Neural cell (in vitro differentiated cells): Measurements from ENCODE around the gene BICC1. TPM values are rescaled to one million over a fixed set of nuclear protein-coding genes. Genes with fewer than 3 reads are reported as not detected.

Experiments
- H2AFZ ChIP-seq: fragments of 200-600, 300-800 bp; sonication (generic), shearing (Covaris generic); 2 replicates; pipeline ENCODE4 v1.6.0; 2014; ENCODE audit warnings: low read depth, mild to moderate bottlenecking, antibody characterized with exemption, low read length, moderate library complexity
- H3F3A ChIP-seq: fragments of 200-600 bp; shearing (Covaris generic); 2 replicates; pipeline ENCODE4 v1.6.1; 2016; ENCODE audit warnings: mild to moderate bottlenecking, moderate library complexity, mixed read lengths, antibody characterized with exemption, low read length; ENCODE audit not compliant: insufficient read depth, poor library complexity, severe bottlenecking
- H3K27ac ChIP-seq: fragments of 200-600, 300-800 bp; sonication (generic), shearing (Covaris generic); 2 replicates; pipeline ENCODE4 v1.5.1; 2014; ENCODE audit warnings: mild to moderate bottlenecking, low read length, moderate library complexity
- H3K27me3 ChIP-seq: fragments of 300-800, 200-600 bp; sonication (generic), shearing (Covaris generic); 2 replicates; pipeline ENCODE4 v1.6.0; 2014; ENCODE audit warnings: mild to moderate bottlenecking, low read depth, low read length, moderate library complexity; ENCODE audit not compliant: insufficient read depth
- H3K36me3 ChIP-seq: fragments of 300-800, 200-600 bp; sonication (generic), shearing (Covaris generic); 2 replicates; pipeline ENCODE4 v1.5.1; 2014; ENCODE audit warnings: mild to moderate bottlenecking, antibody characterized with exemption, low read length, moderate library complexity; ENCODE audit not compliant: insufficient read depth
- H3K4me2 ChIP-seq: fragments of 300-800, 200-600 bp; sonication (generic), shearing (Covaris generic); 2 replicates; pipeline ENCODE4 v1.6.0; 2014; ENCODE audit warnings: mild to moderate bottlenecking, low read length
- H3K4me3 ChIP-seq: fragments of 300-800, 200-600 bp; sonication (generic), shearing (Covaris generic); 2 replicates; pipeline ENCODE4 v1.5.1; 2014; ENCODE audit warnings: mild to moderate bottlenecking, low read length, moderate library complexity
- H3K79me2 ChIP-seq: fragments of 200-600 bp; shearing (Covaris generic); replicated peaks from 2 replicates; pipeline ENCODE4 v1.6.0; 2014; ENCODE audit warnings: mild to moderate bottlenecking, low read length, moderate library complexity; ENCODE audit not compliant: insufficient read depth
- H3K9ac ChIP-seq: fragments of 300-800, 200-600 bp; sonication (generic), shearing (Covaris generic); 2 replicates; pipeline ENCODE4 v1.6.1; 2016; ENCODE audit warnings: mild to moderate bottlenecking, low read length, mixed read lengths
- H3K9me2 ChIP-seq: fragments of 200-600 bp; shearing (Covaris generic); 2 replicates; pipeline ENCODE4 v1.6.1; 2016; ENCODE audit warnings: mild to moderate bottlenecking, low read length, mixed read lengths; ENCODE audit not compliant: insufficient read depth
- H3K9me3 ChIP-seq: fragments of 200-600, 300-800 bp; sonication (generic), shearing (Covaris generic); 2 replicates; pipeline ENCODE4 v1.6.1; 2016; ENCODE audit warnings: mild to moderate bottlenecking, mixed run types, low read length, moderate library complexity, mixed read lengths
- H4K20me1 ChIP-seq: fragments of 200-600 bp; shearing (Covaris generic); 2 replicates; pipeline ENCODE4 v1.6.1; 2016; ENCODE audit warnings: mild to moderate bottlenecking, mixed run types; ENCODE audit not compliant: insufficient read depth
- CTCF ChIP-seq: fragments of 450-650 bp; IDR thresholded peaks from 2 replicates; pipeline ENCODE4 v1.5.1; 2014; ENCODE audit warnings: antibody characterized with exemption, mild to moderate bottlenecking, moderate library complexity; ENCODE audit not compliant: poor library complexity, severe bottlenecking
- EP300 ChIP-seq: fragments of 450-650 bp; conservative IDR thresholded peaks from 2 replicates; pipeline ENCODE4 v1.6.1; 2014; ENCODE audit warnings: antibody characterized with exemption, mild to moderate bottlenecking, moderate library complexity; ENCODE audit not compliant: poor library complexity, severe bottlenecking
- EZH2 ChIP-seq: fragments of 200-600, 300-800 bp; shearing (Covaris generic), sonication (generic); IDR thresholded peaks from 2 replicates; pipeline ENCODE4 v1.6.1; 2014; ENCODE audit warnings: antibody characterized with exemption, low read length, borderline replicate concordance, mild to moderate bottlenecking; ENCODE audit not compliant: insufficient read depth, poor library complexity, severe bottlenecking
- MXI1 ChIP-seq: fragments of 450-650 bp; conservative IDR thresholded peaks from 2 replicates; pipeline ENCODE4 v1.6.1; 2014; ENCODE audit warnings: antibody characterized with exemption, mild to moderate bottlenecking; ENCODE audit not compliant: poor library complexity, severe bottlenecking
- POLR2AphosphoS5 ChIP-seq: IDR thresholded peaks from 2 replicates; pipeline ENCODE4 v1.6.1; 2012
- RAD21 ChIP-seq: fragments of 450-650 bp; conservative IDR thresholded peaks from 2 replicates; pipeline ENCODE4 v1.6.1; 2014; ENCODE audit warnings: antibody characterized with exemption, mild to moderate bottlenecking, moderate library complexity
- REST ChIP-seq: IDR thresholded peaks from 2 replicates; pipeline ENCODE4 v1.6.1; 2012; ENCODE audit warnings: borderline replicate concordance
- SMC3 ChIP-seq: fragments of 450-650 bp; conservative IDR thresholded peaks from 2 replicates; pipeline ENCODE4 v1.6.1; 2014; ENCODE audit warnings: antibody characterized with exemption, mild to moderate bottlenecking, moderate library complexity; ENCODE audit not compliant: poor library complexity
- TAF1 ChIP-seq: IDR thresholded peaks from 2 replicates; pipeline ENCODE4 v1.6.1; 2012; ENCODE audit warnings: low read depth
- polyA plus RNA-seq: library from polyadenylated mRNA; depleted of rRNA; stranded (reverse); fragments of >200 nt; gene quantifications from 2 replicates; pipeline ENCODE4 v1.2.3, GENCODE V29; 2014

BICC1 gene
- polyA plus RNA-seq, 1 donor from 2014 or later: 7.6 TPM

DNA sequence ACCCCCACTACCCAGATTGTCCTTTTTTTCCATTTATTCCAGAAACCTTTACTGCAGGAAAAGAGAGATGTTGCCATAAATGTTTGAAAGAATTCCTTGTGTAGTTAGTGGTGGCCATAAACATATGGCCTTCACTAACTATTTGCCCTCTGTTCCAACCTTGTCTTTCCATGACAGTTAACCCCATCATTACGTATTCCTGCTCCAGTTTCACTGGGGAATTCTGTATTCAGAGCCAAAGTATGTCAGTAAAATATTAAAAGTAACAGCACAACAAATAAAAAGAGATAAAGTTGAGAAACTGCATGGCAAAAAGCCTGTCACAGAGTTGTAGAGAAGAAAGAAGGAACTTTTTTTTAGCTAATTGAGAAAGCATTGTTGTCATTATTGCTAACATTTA is 261.3 kb downstream of the BICC1 start:
- H3K4me2 ChIP-seq: no peak overlapping the region
- H3K27me3 ChIP-seq: no peaks in the 10 kb centered on the region
- no peak overlapping the region for H2AFZ ChIP-seq
- H3K9ac ChIP-seq: no peak overlapping the region
- no peaks in the 10 kb centered on the region for H3K79me2 ChIP-seq
- no peaks in the 10 kb centered on the region for H3K9me2 ChIP-seq
- no peaks in the 10 kb centered on the region for H4K20me1 ChIP-seq
- H3K4me3 ChIP-seq: no peak overlapping the region
- H3K36me3 ChIP-seq: no peaks in the 10 kb centered on the region
- no peaks in the 10 kb centered on the region for H3K9me3 ChIP-seq
- no peaks in the 10 kb centered on the region for H3F3A ChIP-seq
- no peak overlapping the region for H3K27ac ChIP-seq
- no peak for TF ChIP-seq POLR2AphosphoS5
- TF ChIP-seq MXI1: no peak
- no peak for TF ChIP-seq EZH2
- no peak for TF ChIP-seq TAF1
- no peak for TF ChIP-seq SMC3
- TF ChIP-seq CTCF: no peak
- no peak for TF ChIP-seq RAD21
- no peak for TF ChIP-seq REST
- no peak for TF ChIP-seq EP300

DNA sequence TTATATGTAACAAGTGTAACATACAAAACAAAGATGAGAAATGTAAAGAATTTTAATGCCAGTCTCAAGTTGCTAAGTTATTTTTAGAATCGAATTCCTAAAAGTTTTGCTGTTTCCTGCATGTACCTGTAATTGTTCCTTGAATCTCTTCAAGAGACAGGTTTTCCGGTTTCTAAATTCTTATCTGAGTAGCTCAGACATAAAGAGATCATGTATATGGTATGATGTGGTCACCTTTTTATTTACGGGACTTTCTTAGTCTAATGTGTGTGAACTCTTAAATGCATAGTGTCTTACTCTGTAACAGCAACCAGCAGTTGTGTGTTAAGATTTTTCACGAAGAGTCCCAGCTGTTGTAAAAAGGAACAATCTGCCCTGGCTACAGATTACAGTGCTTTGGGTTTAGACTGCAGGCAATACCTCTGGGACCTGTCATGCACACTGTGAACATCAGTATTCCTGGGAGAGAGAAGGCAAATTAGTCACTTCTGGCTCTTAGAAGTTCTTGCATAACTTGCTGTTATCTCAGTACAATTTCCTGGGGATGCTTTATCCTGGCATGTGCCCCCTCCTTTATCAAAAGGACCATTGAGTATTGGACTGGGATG is 263.4 kb downstream of the BICC1 start:
- H2AFZ ChIP-seq: no peak overlapping the region
- no peaks in the 10 kb centered on the region for H3K79me2 ChIP-seq
- H3F3A ChIP-seq: no peaks in the 10 kb centered on the region
- no peaks in the 10 kb centered on the region for H4K20me1 ChIP-seq
- no peaks in the 10 kb centered on the region for H3K36me3 ChIP-seq
- no peak overlapping the region for H3K27ac ChIP-seq
- no peak overlapping the region for H3K9ac ChIP-seq
- H3K27me3 ChIP-seq: no peaks in the 10 kb centered on the region
- TF ChIP-seq RAD21 (no peak), TAF1 (no peak), REST (no peak), MXI1 (no peak), CTCF (no peak), EP300 (no peak), SMC3 (no peak), EZH2 (no peak), POLR2AphosphoS5 (no peak)
- no peak overlapping the region for H3K4me3 ChIP-seq
- H3K9me2 ChIP-seq: no peaks in the 10 kb centered on the region
- H3K9me3 ChIP-seq: no peaks in the 10 kb centered on the region
- no peak overlapping the region for H3K4me2 ChIP-seq
